A673 (cell line): ENCODE results near the gene NAA10.

Source experiments
- CTCF ChIP-seq: fragments of 300-800, 200-600 bp; sonication (generic); conservative IDR thresholded peaks from 2 replicates; pipeline ENCODE4 v1.5.1; 2017; ENCODE audit warnings: low read depth, mild to moderate bottlenecking, antibody characterized with exemption, low read length, moderate library complexity, mixed read lengths
- EZH2 ChIP-seq: fragments of 200-600 bp; sonication (generic); IDR thresholded peaks from 2 replicates; pipeline ENCODE4 v1.6.1; 2017; ENCODE audit warnings: borderline replicate concordance, low read depth, mild to moderate bottlenecking, mixed read lengths, antibody characterized with exemption, low read length; ENCODE audit not compliant: poor library complexity, severe bottlenecking

GRCh38 chrX:153967536-153968224, 32.8 kb upstream of the NAA10 start:
- no peak for TF ChIP-seq CTCF
- no peak for TF ChIP-seq EZH2
